Ovary (tissue), 3 donors: ENCODE measurements around the gene KRT75.

Experiments used
- EP300 ChIP-seq: sonication (generic); formaldehyde crosslinking; IDR thresholded peaks from one replicate; pipeline ENCODE4 v1.6.1; 2017; ENCODE audit warnings: antibody characterized with exemption
- POLR2A ChIP-seq: fragments of 450-650 bp; IDR thresholded peaks from one replicate; pipeline ENCODE4 v1.6.1; 2017; ENCODE audit warnings: antibody characterized with exemption, mild to moderate bottlenecking, moderate library complexity
- TF ChIP-seq, protein P1 (sequence below), 3 donors: fragments of 450-650 bp in 2 of 3; fragments of 200-600 bp in 1 of 3; IDR thresholded peaks; one replicate each; pipeline versions ENCODE4 v1.5.1 to v1.8.0; 2016 to 2022; ENCODE audit warnings: antibody characterized with exemption in 3 of 3, mild to moderate bottlenecking in 1 of 3
- donor health status: DM: no; HTN: no; CAD: no.

DNA sequence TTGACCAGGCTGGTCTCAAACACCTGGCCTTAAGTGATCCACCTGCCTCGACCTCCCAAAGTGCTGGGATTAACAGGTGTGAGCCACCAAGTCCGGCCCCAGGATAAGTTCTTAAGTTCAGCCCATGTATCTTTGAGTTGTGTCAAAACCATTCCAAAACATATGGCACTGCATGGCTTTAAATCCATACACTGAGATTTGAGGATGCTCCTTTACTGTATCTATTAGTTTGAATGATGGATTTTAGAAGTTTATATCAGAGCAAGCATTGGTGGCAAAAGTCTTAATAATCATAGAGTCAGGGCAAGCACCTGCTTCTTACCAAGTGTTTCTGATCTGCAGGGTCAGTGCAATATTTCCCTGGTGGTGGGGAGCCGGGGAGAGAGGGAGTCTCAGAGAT lies 11.7 kb upstream of the KRT75 start:
- TF ChIP-seq, protein P1, sequence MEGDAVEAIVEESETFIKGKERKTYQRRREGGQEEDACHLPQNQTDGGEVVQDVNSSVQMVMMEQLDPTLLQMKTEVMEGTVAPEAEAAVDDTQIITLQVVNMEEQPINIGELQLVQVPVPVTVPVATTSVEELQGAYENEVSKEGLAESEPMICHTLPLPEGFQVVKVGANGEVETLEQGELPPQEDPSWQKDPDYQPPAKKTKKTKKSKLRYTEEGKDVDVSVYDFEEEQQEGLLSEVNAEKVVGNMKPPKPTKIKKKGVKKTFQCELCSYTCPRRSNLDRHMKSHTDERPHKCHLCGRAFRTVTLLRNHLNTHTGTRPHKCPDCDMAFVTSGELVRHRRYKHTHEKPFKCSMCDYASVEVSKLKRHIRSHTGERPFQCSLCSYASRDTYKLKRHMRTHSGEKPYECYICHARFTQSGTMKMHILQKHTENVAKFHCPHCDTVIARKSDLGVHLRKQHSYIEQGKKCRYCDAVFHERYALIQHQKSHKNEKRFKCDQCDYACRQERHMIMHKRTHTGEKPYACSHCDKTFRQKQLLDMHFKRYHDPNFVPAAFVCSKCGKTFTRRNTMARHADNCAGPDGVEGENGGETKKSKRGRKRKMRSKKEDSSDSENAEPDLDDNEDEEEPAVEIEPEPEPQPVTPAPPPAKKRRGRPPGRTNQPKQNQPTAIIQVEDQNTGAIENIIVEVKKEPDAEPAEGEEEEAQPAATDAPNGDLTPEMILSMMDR (IDR thresholded peaks at IDR 0.05) = no peak
- TF ChIP-seq EP300 = no peak
- TF ChIP-seq POLR2A = no peak
